ENCODE measurements around the gene GJA5.
"Not testable (repeated sequence)": the region's sequence is repeated elsewhere in the genome, so short reads cannot be mapped to it uniquely, and the experiment has no call there.

The GJA5 gene

GRCh38 chr1:147735423-147735822 lies 25.0 kb downstream of the GJA5 start:
- H3F3A ChIP-seq (ENCODE audit: insufficient read depth): no peaks in the 10 kb centered on the region
- no peak overlapping the region for H3K4me3 ChIP-seq (ENCODE audit: insufficient read depth, low read length, poor library complexity, severe bottlenecking)
- no peak for TF ChIP-seq EZH2phosphoT487 (conservative IDR thresholded peaks at IDR 0.05; ENCODE audit: low read length)
- TF ChIP-seq, protein P1, sequence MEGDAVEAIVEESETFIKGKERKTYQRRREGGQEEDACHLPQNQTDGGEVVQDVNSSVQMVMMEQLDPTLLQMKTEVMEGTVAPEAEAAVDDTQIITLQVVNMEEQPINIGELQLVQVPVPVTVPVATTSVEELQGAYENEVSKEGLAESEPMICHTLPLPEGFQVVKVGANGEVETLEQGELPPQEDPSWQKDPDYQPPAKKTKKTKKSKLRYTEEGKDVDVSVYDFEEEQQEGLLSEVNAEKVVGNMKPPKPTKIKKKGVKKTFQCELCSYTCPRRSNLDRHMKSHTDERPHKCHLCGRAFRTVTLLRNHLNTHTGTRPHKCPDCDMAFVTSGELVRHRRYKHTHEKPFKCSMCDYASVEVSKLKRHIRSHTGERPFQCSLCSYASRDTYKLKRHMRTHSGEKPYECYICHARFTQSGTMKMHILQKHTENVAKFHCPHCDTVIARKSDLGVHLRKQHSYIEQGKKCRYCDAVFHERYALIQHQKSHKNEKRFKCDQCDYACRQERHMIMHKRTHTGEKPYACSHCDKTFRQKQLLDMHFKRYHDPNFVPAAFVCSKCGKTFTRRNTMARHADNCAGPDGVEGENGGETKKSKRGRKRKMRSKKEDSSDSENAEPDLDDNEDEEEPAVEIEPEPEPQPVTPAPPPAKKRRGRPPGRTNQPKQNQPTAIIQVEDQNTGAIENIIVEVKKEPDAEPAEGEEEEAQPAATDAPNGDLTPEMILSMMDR (IDR thresholded peaks at IDR 0.05; ENCODE audit: insufficient read depth, low read length, poor library complexity, severe bottlenecking): no peak
- no peak overlapping the region for H3K4me2 ChIP-seq (ENCODE audit: low read depth, low read length, poor library complexity, severe bottlenecking)
- H3K27ac ChIP-seq (ENCODE audit: low read depth, low read length): no peak overlapping the region
- H4K20me1 ChIP-seq (ENCODE audit: low read depth, low read length): no peaks in the 10 kb centered on the region
- H3K9ac ChIP-seq (ENCODE audit: low read length): no peak overlapping the region
- no peaks in the 10 kb centered on the region for H3K9me3 ChIP-seq (ENCODE audit: insufficient read depth, low read length)
- H3K79me2 ChIP-seq (ENCODE audit: insufficient read depth, low read length): no peaks in the 10 kb centered on the region
- H2AFZ ChIP-seq (ENCODE audit: low read depth, low read length, severe bottlenecking): no peak overlapping the region
- no peaks in the 10 kb centered on the region for H3K36me3 ChIP-seq (ENCODE audit: low read length)
- H3K9me2 ChIP-seq (replicated peaks; ENCODE audit: insufficient read depth, low read length): no peaks in the 10 kb centered on the region
- H3K27me3 ChIP-seq (ENCODE audit: low read length): no peaks in the 10 kb centered on the region

- H3K27me3 ChIP-seq (ENCODE audit: low read length); H3K36me3 ChIP-seq (ENCODE audit: low read length); H3K4me2 ChIP-seq (ENCODE audit: low read depth, low read length, poor library complexity, severe bottlenecking); H4K20me1 ChIP-seq (ENCODE audit: low read depth, low read length); H3K4me3 ChIP-seq (ENCODE audit: insufficient read depth, low read length, poor library complexity, severe bottlenecking); H2AFZ ChIP-seq (ENCODE audit: low read depth, low read length, severe bottlenecking); H3K27ac ChIP-seq (ENCODE audit: low read depth, low read length); H3K9me3 ChIP-seq (ENCODE audit: insufficient read depth, low read length); H3F3A ChIP-seq (ENCODE audit: insufficient read depth); H3K9ac ChIP-seq (ENCODE audit: low read length); H3K9me2 ChIP-seq (replicated peaks; ENCODE audit: insufficient read depth, low read length); H3K79me2 ChIP-seq (ENCODE audit: insufficient read depth, low read length): not testable (repeated sequence)
Observed at GRCh38 chr1:147734291-147734841, 26.0 kb downstream of the GJA5 start.

GRCh38 chr1:147729315-147729714 lies 31.1 kb downstream of the GJA5 start:
- TF ChIP-seq, protein P1 (IDR thresholded peaks at IDR 0.05; ENCODE audit: insufficient read depth, low read length, poor library complexity, severe bottlenecking): no peak
- no peak for TF ChIP-seq EZH2phosphoT487 (conservative IDR thresholded peaks at IDR 0.05; ENCODE audit: low read length)
- H3K27me3 ChIP-seq (ENCODE audit: low read length): no peaks in the 10 kb centered on the region
- no peaks in the 10 kb centered on the region for H3K79me2 ChIP-seq (ENCODE audit: insufficient read depth, low read length)
- H3K9me3 ChIP-seq (ENCODE audit: insufficient read depth, low read length): no peaks in the 10 kb centered on the region
- H3K27ac ChIP-seq (ENCODE audit: low read depth, low read length): no peak overlapping the region
- H4K20me1 ChIP-seq (ENCODE audit: low read depth, low read length): no peaks in the 10 kb centered on the region
- H3F3A ChIP-seq (ENCODE audit: insufficient read depth): no peaks in the 10 kb centered on the region
- H2AFZ ChIP-seq (ENCODE audit: low read depth, low read length, severe bottlenecking): no peak overlapping the region
- H3K9me2 ChIP-seq (replicated peaks; ENCODE audit: insufficient read depth, low read length): no peaks in the 10 kb centered on the region
- H3K9ac ChIP-seq (ENCODE audit: low read length): no peak overlapping the region
- H3K36me3 ChIP-seq (ENCODE audit: low read length): no peaks in the 10 kb centered on the region
- no peak overlapping the region for H3K4me3 ChIP-seq (ENCODE audit: insufficient read depth, low read length, poor library complexity, severe bottlenecking)
- no peak overlapping the region for H3K4me2 ChIP-seq (ENCODE audit: low read depth, low read length, poor library complexity, severe bottlenecking)

DNA sequence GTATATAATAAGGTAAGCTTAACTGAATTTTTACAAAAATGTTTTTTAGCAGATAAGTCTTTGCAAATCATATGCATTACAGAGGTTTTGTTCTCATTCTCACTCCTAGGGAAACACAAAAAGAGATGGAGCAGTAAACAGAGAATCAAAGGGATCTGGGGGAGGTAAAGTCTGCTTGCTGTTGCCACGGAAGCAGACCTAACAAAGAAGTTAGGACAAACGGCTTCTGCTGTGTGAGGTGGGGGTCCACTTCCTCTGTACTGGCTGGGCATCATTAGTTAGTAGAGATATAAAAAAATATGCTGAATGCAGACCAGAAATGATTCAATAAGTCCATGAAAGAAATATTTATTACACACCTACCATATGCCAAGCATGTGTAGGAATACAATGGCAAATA lies 34.2 kb downstream of the GJA5 start:
- Histone ChIP-seq H3K36me3 (ENCODE audit: low read length) (no peaks in the 10 kb centered on the region), H3F3A (ENCODE audit: insufficient read depth) (no peaks in the 10 kb centered on the region), H3K27ac (ENCODE audit: low read depth, low read length) (no peak overlapping the region), H3K9ac (ENCODE audit: low read length) (no peak overlapping the region), H3K4me3 (ENCODE audit: insufficient read depth, low read length, poor library complexity, severe bottlenecking) (no peak overlapping the region), H3K79me2 (ENCODE audit: insufficient read depth, low read length) (no peaks in the 10 kb centered on the region), H4K20me1 (ENCODE audit: low read depth, low read length) (no peaks in the 10 kb centered on the region), H3K9me3 (ENCODE audit: insufficient read depth, low read length) (no peaks in the 10 kb centered on the region), H2AFZ (ENCODE audit: low read depth, low read length, severe bottlenecking) (no peak overlapping the region), H3K4me2 (ENCODE audit: low read depth, low read length, poor library complexity, severe bottlenecking) (no peak overlapping the region), H3K27me3 (ENCODE audit: low read length) (no peaks in the 10 kb centered on the region), H3K9me2 (replicated peaks; ENCODE audit: insufficient read depth, low read length) (no peaks in the 10 kb centered on the region)
- TF ChIP-seq EZH2phosphoT487 (conservative IDR thresholded peaks at IDR 0.05; ENCODE audit: low read length): no peak
- TF ChIP-seq, protein P1 (IDR thresholded peaks at IDR 0.05; ENCODE audit: insufficient read depth, low read length, poor library complexity, severe bottlenecking): no peak
